A673 (cell line): ENCODE measurements around the gene ZG16. TPM values are rescaled to one million over a fixed set of nuclear protein-coding genes. Genes with fewer than 3 reads are reported as not detected.
"Not testable (repeated sequence)": the region's sequence is repeated elsewhere in the genome, so short reads cannot be mapped to it uniquely, and the experiment has no call there.

Experiments
- BruUV-seq: library from RNA; stranded (reverse); fragments of 400-500 nt; replicated peaks from 2 replicates; lab custom pipeline; 2021; lab: Mats Ljungman, UMichigan
- CTCF ChIA-PET: fragments of 300-600 bp; sonication (Branson Sonifier 250); formaldehyde crosslinking; loops from one replicate; lab custom pipeline; 2022; ENCODE audit warnings: antibody characterized with exemption; lab: Charles Lee
- POLR2A ChIA-PET: fragments of 300-600 bp; sonication (Branson Sonifier 250); formaldehyde crosslinking; loops from one replicate; lab custom pipeline; 2022; ENCODE audit warnings: antibody characterized with exemption; ENCODE audit not compliant: low non-redundant PET; lab: Charles Lee
- DNase-seq: peaks from one replicate; pipeline ENCODE4 v3.0.0-alpha.2; 2015; ENCODE audit warnings: low spot score
- H3K27ac ChIP-seq: fragments of 200-600 bp; sonication (generic); 2 replicates; pipeline ENCODE4 v1.5.1; 2016; ENCODE audit warnings: mixed run types, low read depth, mild to moderate bottlenecking, mixed read lengths, antibody characterized with exemption, low read length; ENCODE audit not compliant: poor library complexity, severe bottlenecking
- H3K27me3 ChIP-seq: fragments of 200-600 bp; sonication (generic); replicated peaks from 2 replicates; pipeline ENCODE4 v1.6.1; 2017; ENCODE audit warnings: mixed run types, low read depth, mild to moderate bottlenecking, mixed read lengths, antibody characterized with exemption, low read length; ENCODE audit not compliant: insufficient read depth, poor library complexity
- H3K36me3 ChIP-seq: fragments of 200-600 bp; sonication (generic); 2 replicates; pipeline ENCODE4 v1.6.1; 2016; ENCODE audit warnings: mixed run types, mild to moderate bottlenecking, mixed read lengths, antibody characterized with exemption, low read length; ENCODE audit not compliant: insufficient read depth, poor library complexity, severe bottlenecking
- H3K4me1 ChIP-seq: fragments of 200-600 bp; sonication (generic); 2 replicates; pipeline ENCODE4 v1.6.1; 2017; ENCODE audit warnings: mixed run types, mild to moderate bottlenecking, mixed read lengths, antibody characterized with exemption, low read length; ENCODE audit not compliant: insufficient read depth, poor library complexity, severe bottlenecking
- H3K4me3 ChIP-seq: fragments of 200-600 bp; sonication (generic); 2 replicates; pipeline ENCODE4 v1.5.1; 2016; ENCODE audit warnings: low read depth, mixed run types, mild to moderate bottlenecking, mixed read lengths, low read length; ENCODE audit not compliant: poor library complexity, severe bottlenecking
- H3K9me3 ChIP-seq: fragments of 200-600 bp; sonication (generic); 2 replicates; pipeline ENCODE4 v1.6.1; 2016; ENCODE audit warnings: mixed run types, low read depth, mild to moderate bottlenecking, mixed read lengths, antibody characterized with exemption, low read length; ENCODE audit not compliant: poor library complexity, severe bottlenecking
- CTCF ChIP-seq: fragments of 300-800, 200-600 bp; sonication (generic); conservative IDR thresholded peaks from 2 replicates; pipeline ENCODE4 v1.5.1; 2017; ENCODE audit warnings: low read depth, mild to moderate bottlenecking, antibody characterized with exemption, low read length, moderate library complexity, mixed read lengths
- EZH2 ChIP-seq: fragments of 200-600 bp; sonication (generic); IDR thresholded peaks from 2 replicates; pipeline ENCODE4 v1.6.1; 2017; ENCODE audit warnings: borderline replicate concordance, low read depth, mild to moderate bottlenecking, mixed read lengths, antibody characterized with exemption, low read length; ENCODE audit not compliant: poor library complexity, severe bottlenecking
- intact Hi-C: fragments of 100-400 bp; cut with micrococcal nuclease; formaldehyde crosslinking; loops from one replicate; pipeline ENCODE4 v1.10.0; 2022; ENCODE audit not compliant: unreplicated experiment
- total RNA-seq: library from RNA; stranded (reverse); gene quantifications from 2 replicates; pipeline ENCODE4 v1.2.3, GENCODE V29; 2021

Gene ZG16
- total RNA-seq, 1 experiment from 2014 or later: not detected

DNA sequence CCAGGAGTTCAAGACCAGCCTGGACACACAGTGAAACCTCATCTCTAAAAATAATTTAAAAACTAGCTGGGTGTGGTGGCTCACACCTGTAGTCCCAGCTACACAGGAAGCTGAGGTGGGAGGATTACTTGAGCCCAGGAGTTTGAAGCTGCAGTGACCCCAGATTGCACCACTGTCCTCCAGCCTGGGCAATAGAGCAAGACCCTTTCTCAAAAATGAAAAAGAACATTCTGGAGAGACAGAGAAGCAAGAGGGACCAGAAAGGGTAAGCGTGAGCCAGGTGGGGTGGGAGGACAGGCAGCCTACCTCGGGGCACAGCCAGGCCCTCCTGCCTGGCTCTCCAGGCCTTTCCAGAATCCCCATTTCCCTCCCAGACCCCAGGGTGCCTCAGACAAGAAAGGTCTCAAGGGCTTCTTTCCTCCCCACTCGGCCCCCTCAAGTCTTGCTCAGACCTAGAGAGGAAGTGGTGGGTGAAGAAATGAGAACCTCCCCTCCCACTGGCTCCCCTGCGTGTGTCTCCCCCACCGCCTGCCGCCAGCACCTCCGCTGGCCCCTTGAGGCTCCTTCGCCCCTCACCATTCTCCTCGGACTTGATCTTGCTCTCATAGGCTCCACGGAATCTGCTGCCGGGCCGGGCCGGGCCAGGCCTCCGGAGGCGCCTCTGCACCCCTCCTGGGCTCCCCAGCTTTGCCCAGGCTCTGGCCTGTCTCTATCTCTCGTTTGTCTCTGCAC, 32.8 kb upstream of the ZG16 start:
- no peaks in the 10 kb centered on the region for H3K4me1 ChIP-seq
- TF ChIP-seq EZH2: no peak
- TF ChIP-seq CTCF: no peak
- ChIA-PET CTCF (no interaction called here), POLR2A (no interaction called here)
- DNase-seq: no peak
- intact Hi-C loops: no loop called here
- no peaks in the 10 kb centered on the region for H3K36me3 ChIP-seq
- BruUV-seq: no TSS peak
- no peaks in the 10 kb centered on the region for H3K9me3 ChIP-seq
- no peak overlapping the region for H3K4me3 ChIP-seq
- H3K27me3 ChIP-seq: no peaks in the 10 kb centered on the region
- no peak overlapping the region for H3K27ac ChIP-seq

DNA sequence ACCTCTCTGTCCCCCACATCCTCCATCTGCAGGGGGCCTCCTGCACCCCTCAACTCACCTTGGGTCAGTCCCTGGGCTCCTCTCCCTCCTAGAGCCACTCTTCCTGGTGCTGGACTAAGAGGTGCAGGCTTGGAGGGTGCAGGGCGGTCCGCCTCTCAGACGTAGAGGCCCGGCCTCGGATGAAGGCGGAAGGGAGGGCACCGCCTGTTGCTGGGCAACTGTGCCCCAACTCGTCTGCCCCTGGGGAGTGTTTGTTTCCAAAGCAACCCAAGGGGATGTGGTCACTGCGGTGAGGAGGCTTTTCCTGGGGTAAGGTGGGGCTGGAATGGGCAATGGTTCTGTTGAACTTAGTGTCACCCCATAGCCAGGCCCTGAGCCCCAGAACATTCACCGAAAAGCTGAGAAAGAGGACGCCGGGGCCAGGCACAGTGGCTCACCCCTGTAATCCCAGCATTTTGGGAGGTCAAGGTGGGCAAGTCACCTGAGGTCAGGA, 32.2 kb upstream of the ZG16 start, which contains the start of gene C16orf54:
C16orf54 (minus strand) TSS at position 138 of the 493 bp plus-strand sequence. CDS start 1,039 bp downstream, outside the sequence.
- Histone ChIP-seq H3K27me3 (no peaks in the 10 kb centered on the region), H3K27ac (no peak within 1 kb of the TSS), H3K36me3 (no peaks in the 10 kb centered on the region), H3K4me1 (no peaks in the 10 kb centered on the region), H3K9me3 (no peaks in the 10 kb centered on the region), H3K4me3 (no peak within 1 kb of the TSS)
- BruUV-seq: no TSS peak
- DNase-seq: no peak
- no peak for TF ChIP-seq CTCF
- no peak for TF ChIP-seq EZH2
- intact Hi-C loops: no loop called here
- CTCF ChIA-PET: no interaction called here
- POLR2A ChIA-PET: no interaction called here

DNA sequence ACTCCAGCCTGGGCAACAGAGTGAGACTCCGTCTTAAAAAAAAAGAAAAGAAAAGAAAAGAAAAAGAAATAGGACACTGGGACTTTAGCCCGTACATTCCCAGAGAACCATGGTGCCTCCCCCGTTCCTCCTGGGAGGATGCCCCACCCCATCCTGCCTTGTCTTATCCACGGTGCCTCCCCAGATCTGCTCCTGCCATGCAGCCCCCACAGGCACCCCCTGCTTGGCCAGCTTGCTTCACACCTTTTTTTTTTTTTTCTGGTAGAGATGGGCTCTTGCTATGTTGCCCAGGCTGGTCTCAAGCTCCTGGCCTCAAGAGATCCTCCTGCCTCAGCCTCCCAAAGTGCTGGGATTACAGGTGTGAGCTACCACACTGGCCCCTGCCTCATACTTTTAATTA, 31.5 kb upstream of the ZG16 start:
- POLR2A ChIA-PET: not testable (repeated sequence)

More for the DNA sequence above, 31.5 kb upstream of the ZG16 start:
- H3K9me3 ChIP-seq, CTCF ChIA-PET, H3K4me3 ChIP-seq, BruUV-seq, H3K27ac ChIP-seq, intact Hi-C loops, DNase-seq, H3K4me1 ChIP-seq, H3K36me3 ChIP-seq, H3K27me3 ChIP-seq: not testable (repeated sequence)
